ENCODE results near the gene VAV3.

Gene VAV3

GRCh38 chr1:107666493-107666892, 298.5 kb downstream of the VAV3 start:
- no peaks in the 10 kb centered on the region for H3K79me2 ChIP-seq (ENCODE audit: control insufficient read depth, low read length)
- no peaks in the 10 kb centered on the region for H3K4me1 ChIP-seq (ENCODE audit: control insufficient read depth, low read length)
- no peaks in the 10 kb centered on the region for H3K36me3 ChIP-seq (ENCODE audit: control insufficient read depth, low read length)
- H3F3A ChIP-seq (ENCODE audit: control insufficient read depth, insufficient read depth) = no peaks in the 10 kb centered on the region
- H3K9me3 ChIP-seq (ENCODE audit: control insufficient read depth, insufficient read depth, low read length) = no peaks in the 10 kb centered on the region
- H3K4me2 ChIP-seq (ENCODE audit: low read length) = no peak overlapping the region
- H3K27me3 ChIP-seq (ENCODE audit: control insufficient read depth, low read length) = no peaks in the 10 kb centered on the region
- H3K9me2 ChIP-seq (replicated peaks; ENCODE audit: control insufficient read depth, low read length) = no peaks in the 10 kb centered on the region
- H3K4me3 ChIP-seq (ENCODE audit: low read length) = no peak overlapping the region
- no peak for TF ChIP-seq CTCF (IDR thresholded peaks at IDR 0.05; ENCODE audit: low read depth, low read length, poor library complexity, severe bottlenecking)
- no peak for TF ChIP-seq EZH2phosphoT487 (IDR thresholded peaks at IDR 0.05; ENCODE audit: borderline replicate concordance, low read length)
- no peak overlapping the region for H3K27ac ChIP-seq (ENCODE audit: low read depth, low read length)
- no peaks in the 10 kb centered on the region for H4K20me1 ChIP-seq (ENCODE audit: control insufficient read depth, insufficient read depth, low read depth, low read length)

GRCh38 chr1:107664982-107665925, 299.7 kb downstream of the VAV3 start:
- Histone ChIP-seq H3K79me2 (ENCODE audit: control insufficient read depth, low read length) (no peaks in the 10 kb centered on the region), H3F3A (ENCODE audit: control insufficient read depth, insufficient read depth) (no peaks in the 10 kb centered on the region), H3K4me3 (ENCODE audit: low read length) (no peak overlapping the region), H4K20me1 (ENCODE audit: control insufficient read depth, insufficient read depth, low read depth, low read length) (no peaks in the 10 kb centered on the region), H3K27me3 (ENCODE audit: control insufficient read depth, low read length) (no peaks in the 10 kb centered on the region), H3K27ac (ENCODE audit: low read depth, low read length) (no peak overlapping the region), H3K36me3 (ENCODE audit: control insufficient read depth, low read length) (no peaks in the 10 kb centered on the region), H3K4me1 (ENCODE audit: control insufficient read depth, low read length) (no peaks in the 10 kb centered on the region), H3K9me3 (ENCODE audit: control insufficient read depth, insufficient read depth, low read length) (no peaks in the 10 kb centered on the region), H3K4me2 (ENCODE audit: low read length) (no peak overlapping the region), H3K9me2 (replicated peaks; ENCODE audit: control insufficient read depth, low read length) (no peaks in the 10 kb centered on the region)
- no peak for TF ChIP-seq EZH2phosphoT487 (IDR thresholded peaks at IDR 0.05; ENCODE audit: borderline replicate concordance, low read length)
- TF ChIP-seq CTCF (IDR thresholded peaks at IDR 0.05; ENCODE audit: low read depth, low read length, poor library complexity, severe bottlenecking) = no peak

- H3K79me2 ChIP-seq (ENCODE audit: control insufficient read depth, low read length) = no peaks in the 10 kb centered on the region
- TF ChIP-seq CTCF (IDR thresholded peaks at IDR 0.05; ENCODE audit: low read depth, low read length, poor library complexity, severe bottlenecking) (no peak), EZH2phosphoT487 (IDR thresholded peaks at IDR 0.05; ENCODE audit: borderline replicate concordance, low read length) (no peak)
- no peaks in the 10 kb centered on the region for H3K9me3 ChIP-seq (ENCODE audit: control insufficient read depth, insufficient read depth, low read length)
- no peaks in the 10 kb centered on the region for H3K27me3 ChIP-seq (ENCODE audit: control insufficient read depth, low read length)
- no peaks in the 10 kb centered on the region for H3K9me2 ChIP-seq (replicated peaks; ENCODE audit: control insufficient read depth, low read length)
- no peaks in the 10 kb centered on the region for H3K4me1 ChIP-seq (ENCODE audit: control insufficient read depth, low read length)
- H3K36me3 ChIP-seq (ENCODE audit: control insufficient read depth, low read length) = no peaks in the 10 kb centered on the region
- no peaks in the 10 kb centered on the region for H3F3A ChIP-seq (ENCODE audit: control insufficient read depth, insufficient read depth)
- no peaks in the 10 kb centered on the region for H4K20me1 ChIP-seq (ENCODE audit: control insufficient read depth, insufficient read depth, low read depth, low read length)
- H3K27ac ChIP-seq (ENCODE audit: low read depth, low read length) = no peak overlapping the region
- no peak overlapping the region for H3K4me2 ChIP-seq (ENCODE audit: low read length)
- no peak overlapping the region for H3K4me3 ChIP-seq (ENCODE audit: low read length)
Measured at GRCh38 chr1:107662971-107663370, 302.0 kb downstream of the VAV3 start.
